Liver (tissue), 9 donors: ENCODE results near the gene RCOR2. TPM values are rescaled to one million over a fixed set of nuclear protein-coding genes. Genes with fewer than 3 reads are reported as not detected.

Experiments used
- DNase-seq: peaks from one replicate; pipeline ENCODE4 v3.0.0-alpha.2; 2017; ENCODE audit warnings: low spot score
- H3K27ac ChIP-seq, 2 donors: one replicate each; pipeline ENCODE4 v1.7.0; 2013; ENCODE audit warnings: inconsistent platforms in 2 of 2, low read length in 2 of 2, control low read depth in 1 of 2, low read depth in 1 of 2, mild to moderate bottlenecking in 1 of 2
- H3K27me3 ChIP-seq, 4 donors: one replicate each; pipeline versions ENCODE4 v1.6.1 to v1.7.0; 2013; ENCODE audit warnings: low read length in 3 of 4, inconsistent platforms in 1 of 4, mild to moderate bottlenecking in 1 of 4, moderate library complexity in 1 of 4; ENCODE audit not compliant: control insufficient read depth in 4 of 4, insufficient read depth in 4 of 4
- H3K36me3 ChIP-seq, 4 donors: one replicate each; pipeline versions ENCODE4 v1.6.1 to v1.7.0; 2013; ENCODE audit warnings: low read length in 3 of 4, mild to moderate bottlenecking in 3 of 4, low read depth in 1 of 4, moderate library complexity in 1 of 4; ENCODE audit not compliant: control insufficient read depth in 4 of 4, insufficient read depth in 3 of 4
- H3K4me1 ChIP-seq, 4 donors: one replicate each; pipeline versions ENCODE4 v1.6.1 to v1.7.0; 2013; ENCODE audit warnings: low read length in 3 of 4, mild to moderate bottlenecking in 3 of 4, moderate library complexity in 1 of 4; ENCODE audit not compliant: control insufficient read depth in 4 of 4, insufficient read depth in 4 of 4
- H3K4me3 ChIP-seq, 3 donors: one replicate each; pipeline versions ENCODE4 v1.6.1 to v1.7.0; 2013; ENCODE audit warnings: low read length in 3 of 3, control low read depth in 1 of 3, low read depth in 1 of 3, mild to moderate bottlenecking in 1 of 3
- H3K9ac ChIP-seq, 2 donors: one replicate each; pipeline ENCODE4 v1.7.0; 2013; ENCODE audit warnings: low read length in 2 of 2, mild to moderate bottlenecking in 2 of 2, moderate library complexity in 2 of 2, control low read depth in 1 of 2, low read depth in 1 of 2
- H3K9me3 ChIP-seq, 4 donors: one replicate each; pipeline versions ENCODE4 v1.6.1 to v1.7.0; 2013; ENCODE audit warnings: low read length in 3 of 4; ENCODE audit not compliant: control insufficient read depth in 4 of 4
- ATF3 ChIP-seq: IDR thresholded peaks from 2 replicates; pipeline ENCODE4 v1.6.1; 2016; ENCODE audit warnings: antibody characterized with exemption
- CTCF ChIP-seq: fragments of 150-350 bp; IDR thresholded peaks from 2 replicates; pipeline ENCODE4 v1.5.1; 2017; ENCODE audit warnings: improper control_type of control experiment, low read depth, low read length; ENCODE audit not compliant: missing input control
- EGR1 ChIP-seq, 2 donors: IDR thresholded peaks; 2 replicates each; pipeline ENCODE4 v1.6.1; 2016 to 2018; ENCODE audit warnings: antibody characterized with exemption in 2 of 2, low read depth in 2 of 2
- FOXA1 ChIP-seq: IDR thresholded peaks from 2 replicates; pipeline ENCODE4 v1.6.1; 2016; ENCODE audit warnings: antibody characterized with exemption
- FOXA2 ChIP-seq: IDR thresholded peaks from 2 replicates; pipeline ENCODE4 v1.6.1; 2016; ENCODE audit warnings: antibody characterized with exemption
- GABPA ChIP-seq, 2 donors: IDR thresholded peaks in 1 of 2; conservative IDR thresholded peaks in 1 of 2; 2 replicates each; pipeline ENCODE4 v1.6.1; 2016; ENCODE audit warnings: antibody characterized with exemption in 2 of 2, mild to moderate bottlenecking in 1 of 2, moderate library complexity in 1 of 2
- HNF4A ChIP-seq, 2 donors: conservative IDR thresholded peaks; 2 replicates each; pipeline ENCODE4 v1.6.1; 2016; ENCODE audit warnings: antibody characterized with exemption in 2 of 2, mild to moderate bottlenecking in 2 of 2
- HNF4G ChIP-seq: IDR thresholded peaks from 2 replicates; pipeline ENCODE4 v1.6.1; 2016; ENCODE audit warnings: antibody characterized with exemption
- JUND ChIP-seq, 2 donors: IDR thresholded peaks; 2 replicates each; pipeline ENCODE4 v1.6.1; 2016; ENCODE audit warnings: antibody characterized with exemption in 2 of 2
- MAX ChIP-seq: IDR thresholded peaks from 2 replicates; pipeline ENCODE4 v1.6.1; 2016; ENCODE audit warnings: antibody characterized with exemption
- NR2F2 ChIP-seq: IDR thresholded peaks from 2 replicates; pipeline ENCODE4 v1.6.1; 2016; ENCODE audit warnings: antibody characterized with exemption
- RAD21 ChIP-seq, 2 donors: IDR thresholded peaks; 2 replicates each; pipeline ENCODE4 v1.6.1; 2016; ENCODE audit warnings: antibody characterized with exemption in 2 of 2, mild to moderate bottlenecking in 2 of 2
- REST ChIP-seq: IDR thresholded peaks from 2 replicates; pipeline ENCODE4 v1.6.1; 2016; ENCODE audit warnings: antibody characterized with exemption, mild to moderate bottlenecking
- RXRA ChIP-seq, 2 donors: IDR thresholded peaks; 2 replicates each; pipeline ENCODE4 v1.6.1; 2017 to 2018; ENCODE audit warnings: antibody characterized with exemption in 2 of 2, mild to moderate bottlenecking in 1 of 2
- TAF1 ChIP-seq: conservative IDR thresholded peaks from 2 replicates; pipeline ENCODE4 v1.6.1; 2016; ENCODE audit warnings: antibody characterized with exemption, mild to moderate bottlenecking
- YY1 ChIP-seq: IDR thresholded peaks from 2 replicates; pipeline ENCODE4 v1.6.1; 2016; ENCODE audit warnings: antibody characterized with exemption, mild to moderate bottlenecking
- ZBTB33 ChIP-seq: IDR thresholded peaks from 2 replicates; pipeline ENCODE4 v1.6.1; 2016; ENCODE audit warnings: antibody characterized with exemption
- WGBS: extraction: QIAGEN DNeasy Blood & Tissue Kit; methylation state at CpG from one replicate; pipeline ENCODE4 v1.1.7; 2013; 5-methylcytosine and 5-hydroxymethylcytosine counted together
- polyA plus RNA-seq, 2 donors: library from polyadenylated mRNA; stranded (reverse) in 1 of 2; unstranded in 1 of 2; fragments of 200-250 nt in 1 of 2; fragments of >200 nt in 1 of 2; fragmentation: Nextera tagmentation in 1 of 2; extraction: Ambion mirVana in 1 of 2; gene quantifications; one replicate each; pipeline versions ENCODE4 v1.2.1 to v1.2.3, GENCODE V29; 2013 to 2015
- total RNA-seq, 2 donors: library from RNA; depleted of rRNA; stranded (reverse); fragments of >200 nt; gene quantifications; one replicate each; pipeline ENCODE4 v1.2.3, GENCODE V29; 2014
- donor health status: healthy.
- donor health status: healthy.
- donor health status: healthy.
- donor health status: healthy.
- donor health status: healthy.

The RCOR2 gene
- total and polyA plus RNA-seq, 4 donors = 0.05 to 0.19 TPM; not detected in 2

GRCh38 chr11:63931876-63932275, 14.9 kb upstream of the RCOR2 start (continued):
- TF ChIP-seq ZBTB33 = no peak

GRCh38 chr11:63931045-63931444, 14.1 kb upstream of the RCOR2 start:
- Histone ChIP-seq H3K9me3 (no peaks in the 10 kb centered on the region), H3K4me1 (no peaks in the 10 kb centered on the region), H3K36me3 (no peaks in the 10 kb centered on the region), H3K27me3 (no peaks in the 10 kb centered on the region), H3K9ac (no peak overlapping the region), H3K4me3 (no peak overlapping the region), H3K27ac (no peak overlapping the region)
- WGBS = 79% methylated on average over 6 of the region's 6 CpGs
- no peak for TF ChIP-seq CTCF
- no peak for TF ChIP-seq RXRA (IDR thresholded peaks at IDR 0.05)
- TF ChIP-seq JUND (IDR thresholded peaks at IDR 0.05) = no peak
- TF ChIP-seq ZBTB33 = no peak
- TF ChIP-seq FOXA1 = no peak
- TF ChIP-seq ATF3 = no peak
- no peak for TF ChIP-seq HNF4A (conservative IDR thresholded peaks at IDR 0.05)
- TF ChIP-seq NR2F2 = no peak
- no peak for TF ChIP-seq MAX
- no peak for TF ChIP-seq HNF4G
- TF ChIP-seq GABPA (IDR thresholded peaks at IDR 0.05 in 1 of 2, conservative IDR thresholded peaks at IDR 0.05 in 1 of 2) = no peak
- DNase-seq = no peak

- TF ChIP-seq FOXA2 (no peak), NR2F2 (no peak), HNF4A (conservative IDR thresholded peaks at IDR 0.05) (no peak), ZBTB33 (no peak), HNF4G (no peak), MAX (no peak), REST (no peak), TAF1 (no peak), EGR1 (IDR thresholded peaks at IDR 0.05; ENCODE audit: low read depth in 2 of 2) (no peak), RAD21 (IDR thresholded peaks at IDR 0.05) (no peak), FOXA1 (no peak), JUND (IDR thresholded peaks at IDR 0.05) (no peak), ATF3 (no peak), RXRA (IDR thresholded peaks at IDR 0.05) (no peak), YY1 (no peak), GABPA (IDR thresholded peaks at IDR 0.05 in 1 of 2, conservative IDR thresholded peaks at IDR 0.05 in 1 of 2) (no peak)
- Histone ChIP-seq H3K27me3 (no peaks in the 10 kb centered on the region), H3K4me1 (no peaks in the 10 kb centered on the region), H3K9ac (no peak overlapping the region), H3K4me3 (no peak overlapping the region), H3K36me3 (no peaks in the 10 kb centered on the region), H3K27ac (no peak overlapping the region), H3K9me3 (no peaks in the 10 kb centered on the region)
- WGBS = 95% methylated on average over 5 of the region's 5 CpGs
- DNase-seq = no peak
These were observed 12.7 kb upstream of the RCOR2 start for GRCh38 chr11:63929616-63930015.
